HepG2 (cell line): ENCODE data around the gene DCAF8. TPM values are rescaled to one million over a fixed set of nuclear protein-coding genes. Genes with fewer than 3 reads are reported as not detected.

Experiments used
- ATAC-seq: fragments of 200-7000 bp; cut with Tn5 transposase; 3 replicates; pipeline ENCODE4 v1.9.1; 2020; ENCODE audit warnings: mild to moderate bottlenecking, moderate library complexity
- BruUV-seq: library from RNA; stranded (reverse); fragments of 400-500 nt; replicated peaks from 2 replicates; lab custom pipeline; 2021; lab: Mats Ljungman, UMichigan
- CTCF ChIA-PET: fragments of 300-600 bp; formaldehyde crosslinking; extraction: SDS; loops from one replicate; lab custom pipeline; 2021; ENCODE audit warnings: low total read pairs, inconsistent platforms, low intra/inter-chr PET ratio; lab: Yijun Ruan, JAX
- POLR2A ChIA-PET: fragments of 350-600 bp; sonication (Branson Sonifier 250); formaldehyde crosslinking; loops from one replicate; lab custom pipeline; 2020; ENCODE audit warnings: antibody characterized with exemption, inconsistent platforms; lab: Yijun Ruan, JAX
- DNase-seq: peaks from one replicate; pipeline ENCODE4 v3.0.0-alpha.2; 2015; ENCODE audit warnings: low spot score
- FAIRE-seq: peaks from 3 replicates; lab custom pipeline; 2011; peaks lifted over from hg19 to GRCh38; lab: Jason Lieb, UNC
- H2AFZ ChIP-seq: one replicate; pipeline ENCODE4 v1.6.1; 2011; ENCODE audit warnings: low read length, inconsistent platforms
- H3K27ac ChIP-seq: fragments of 300-600 bp; 3 replicates; pipeline ENCODE4 v1.8.0; 2011; ENCODE audit warnings: mixed run types, mild to moderate bottlenecking, mixed read lengths, low read length, inconsistent platforms; ENCODE audit not compliant: insufficient read depth; ENCODE audit errors: extremely low read length
- H3K27me3 ChIP-seq, 2 experiments: fragments of 200-600 bp in 1 of 2; 2 replicates in 1 of 2; 3 replicates in 1 of 2; pipeline versions ENCODE4 v1.6.0 to v1.8.0; 2011; ENCODE audit warnings: low read length in 2 of 2, mild to moderate bottlenecking in 2 of 2, moderate library complexity in 2 of 2, inconsistent platforms in 1 of 2; ENCODE audit not compliant: insufficient read depth in 2 of 2, control insufficient read depth in 1 of 2
- H3K36me3 ChIP-seq, 2 experiments: fragments of 200-600 bp in 1 of 2; replicated peaks in 1 of 2; 2 replicates in 1 of 2; 3 replicates in 1 of 2; pipeline versions ENCODE4 v1.5.1 to v1.8.0; 2011; ENCODE audit warnings: low read length in 2 of 2, inconsistent platforms in 1 of 2; ENCODE audit not compliant: insufficient read depth in 2 of 2, control insufficient read depth in 1 of 2
- H3K4me1 ChIP-seq: 2 replicates; pipeline ENCODE4 v1.5.1; 2012; ENCODE audit warnings: low read length, inconsistent platforms; ENCODE audit not compliant: insufficient read depth
- H3K4me2 ChIP-seq: 2 replicates; pipeline ENCODE4 v1.6.0; 2011; ENCODE audit warnings: low read depth, low read length, inconsistent platforms
- H3K4me3 ChIP-seq, 3 experiments: fragments of 200-600 bp in 1 of 3; sonication (generic), shearing (Covaris generic) in 1 of 3; replicated peaks in 1 of 3; 2 replicates each; pipeline ENCODE4 v1.5.1; 2011 to 2016; ENCODE audit warnings: low read length in 3 of 3, inconsistent platforms in 2 of 3, low read depth in 2 of 3, mild to moderate bottlenecking in 2 of 3, control low read depth in 1 of 3, mixed read lengths in 1 of 3; ENCODE audit not compliant: insufficient read depth in 1 of 3
- H3K79me2 ChIP-seq: one replicate; pipeline ENCODE4 v1.6.1; 2011; ENCODE audit warnings: low read length, inconsistent platforms; ENCODE audit not compliant: insufficient read depth
- H3K9ac ChIP-seq: 2 replicates; pipeline ENCODE4 v1.6.0; 2011; ENCODE audit warnings: mild to moderate bottlenecking, low read depth, low read length, inconsistent platforms; ENCODE audit not compliant: insufficient read depth
- H3K9me3 ChIP-seq: 2 replicates; pipeline ENCODE4 v1.5.1; 2012; ENCODE audit warnings: mild to moderate bottlenecking, low read length
- H4K20me1 ChIP-seq: 2 replicates; pipeline ENCODE4 v1.6.0; 2011; ENCODE audit warnings: inconsistent platforms, mild to moderate bottlenecking, low read length, moderate library complexity; ENCODE audit not compliant: insufficient read depth
- EP300 ChIP-seq, 3 experiments: sonication (generic) in 1 of 3; formaldehyde crosslinking in 1 of 3; IDR thresholded peaks; 2 replicates each; pipeline versions ENCODE4 v1.5.1 to v1.6.1; 2011 to 2020; ENCODE audit warnings: low read depth in 2 of 3, low read length in 2 of 3, borderline replicate concordance in 1 of 3, improper control_type of control experiment in 1 of 3, mild to moderate bottlenecking in 1 of 3, missing genetic modification reagents in 1 of 3, moderate library complexity in 1 of 3
- FOXK1 ChIP-seq: sonication (generic); formaldehyde crosslinking; IDR thresholded peaks from 2 replicates; pipeline ENCODE4 v1.4.0; 2020; ENCODE audit warnings: low read depth, missing genetic modification reagents, borderline replicate concordance
- HDAC6 ChIP-seq: fragments of 200-600 bp; sonication (generic); IDR thresholded peaks from 2 replicates; pipeline ENCODE4 v1.7.0; 2017; ENCODE audit warnings: mild to moderate bottlenecking, antibody characterized with exemption, low read length, low read depth
- HNF4A ChIP-seq: sonication (generic); formaldehyde crosslinking; IDR thresholded peaks from 2 replicates; pipeline ENCODE4 v1.4.0; 2020; ENCODE audit warnings: missing genetic modification reagents
- HNF4G ChIP-seq, 2 experiments: sonication (generic) in 1 of 2; formaldehyde crosslinking in 1 of 2; IDR thresholded peaks; 2 replicates each; pipeline versions ENCODE4 v1.4.0 to v1.6.1; 2011 to 2020; ENCODE audit warnings: borderline replicate concordance in 2 of 2, low read depth in 2 of 2, mild to moderate bottlenecking in 2 of 2, low read length in 1 of 2, missing genetic modification reagents in 1 of 2, moderate library complexity in 1 of 2
- HNRNPLL ChIP-seq: fragments of 200-400 bp; formaldehyde crosslinking; IDR thresholded peaks from 2 replicates; pipeline ENCODE4 v1.6.1; 2017; ENCODE audit warnings: mild to moderate bottlenecking, low read depth, low read length; ENCODE audit not compliant: poor library complexity, severe bottlenecking
- RBFOX2 ChIP-seq: fragments of 200-400 bp; formaldehyde crosslinking; IDR thresholded peaks from 2 replicates; pipeline ENCODE4 v1.6.1; 2017; ENCODE audit warnings: low read depth, mild to moderate bottlenecking, low read length
- ZFAT ChIP-seq: sonication (generic); formaldehyde crosslinking; conservative IDR thresholded peaks from 2 replicates; pipeline ENCODE4 v1.8.1; 2023; ENCODE audit warnings: missing genetic modification reagents, inconsistent platforms
- ZFY ChIP-seq: sonication (generic); formaldehyde crosslinking; IDR thresholded peaks from 2 replicates; pipeline ENCODE4 v1.4.0; 2020; ENCODE audit warnings: missing genetic modification reagents
- ZNF253 ChIP-seq: sonication (generic); formaldehyde crosslinking; IDR thresholded peaks from 2 replicates; pipeline ENCODE4 v1.8.0; 2022; ENCODE audit warnings: mild to moderate bottlenecking, missing genetic modification reagents, borderline replicate concordance
- ZNF768 ChIP-seq: sonication (generic); formaldehyde crosslinking; IDR thresholded peaks from 2 replicates; pipeline ENCODE4 v1.4.0; 2020; ENCODE audit warnings: missing genetic modification reagents
- ZSCAN25 ChIP-seq: sonication (generic); formaldehyde crosslinking; IDR thresholded peaks from 2 replicates; pipeline ENCODE4 v1.8.0; 2022; ENCODE audit warnings: mild to moderate bottlenecking, missing genetic modification reagents
- in situ Hi-C: cut with HindIII; loops from 2 replicates; pipeline ENCODE4 v1.10.0; 2017; ENCODE audit warnings: low pct_unique_long_range_greater_than_20kb; ENCODE audit not compliant: extremely low pct_ligation_motif_present
- intact Hi-C: fragments of 100-400 bp; cut with micrococcal nuclease; formaldehyde crosslinking; loops from one replicate; pipeline ENCODE4 v1.10.0; 2022; ENCODE audit not compliant: unreplicated experiment
- polyA plus RNA-seq, 8 experiments: library from polyadenylated mRNA; depleted of rRNA in 3 of 8; stranded (reverse) in 7 of 8; unstranded in 1 of 8; fragments of >200 nt; fragmentation: Illumina TruSeq in 4 of 8; extraction: Trizol in 4 of 8; gene quantifications; 2 replicates each; pipeline versions ENCODE4 v1.2.1 to v1.2.3, GENCODE V29; 2011 to 2016; ENCODE audit warnings: low read depth in 4 of 8, missing spikeins in 1 of 8, mixed read lengths in 1 of 8; ENCODE audit not compliant: insufficient read depth in 1 of 8
- total RNA-seq, 5 experiments: library from RNA; depleted of rRNA; stranded (reverse); fragments of >200 nt; fragmentation: Illumina TruSeq; extraction: Trizol; gene quantifications; 2 replicates each; pipeline ENCODE4 v1.2.3, GENCODE V29; 2016; ENCODE audit warnings: low read depth in 1 of 5
- TF ChIP-seq, protein P1 (sequence below): sonication (generic); formaldehyde crosslinking; IDR thresholded peaks from 2 replicates; pipeline ENCODE4 v1.8.0; 2022; ENCODE audit warnings: missing genetic modification reagents, mild to moderate bottlenecking, moderate library complexity, borderline replicate concordance
- TF ChIP-seq, protein P2 (sequence below): sonication (generic); formaldehyde crosslinking; IDR thresholded peaks from 2 replicates; pipeline ENCODE4 v1.8.1; 2023; ENCODE audit warnings: mild to moderate bottlenecking, moderate library complexity, missing genetic modification reagents

DCAF8 gene
- total and polyA plus RNA-seq, 2 of the 13 experiments (the other 11 are each of a cell fraction or from before 2014, with no cell fraction given), result 73.4 to 79.8 TPM

DNA sequence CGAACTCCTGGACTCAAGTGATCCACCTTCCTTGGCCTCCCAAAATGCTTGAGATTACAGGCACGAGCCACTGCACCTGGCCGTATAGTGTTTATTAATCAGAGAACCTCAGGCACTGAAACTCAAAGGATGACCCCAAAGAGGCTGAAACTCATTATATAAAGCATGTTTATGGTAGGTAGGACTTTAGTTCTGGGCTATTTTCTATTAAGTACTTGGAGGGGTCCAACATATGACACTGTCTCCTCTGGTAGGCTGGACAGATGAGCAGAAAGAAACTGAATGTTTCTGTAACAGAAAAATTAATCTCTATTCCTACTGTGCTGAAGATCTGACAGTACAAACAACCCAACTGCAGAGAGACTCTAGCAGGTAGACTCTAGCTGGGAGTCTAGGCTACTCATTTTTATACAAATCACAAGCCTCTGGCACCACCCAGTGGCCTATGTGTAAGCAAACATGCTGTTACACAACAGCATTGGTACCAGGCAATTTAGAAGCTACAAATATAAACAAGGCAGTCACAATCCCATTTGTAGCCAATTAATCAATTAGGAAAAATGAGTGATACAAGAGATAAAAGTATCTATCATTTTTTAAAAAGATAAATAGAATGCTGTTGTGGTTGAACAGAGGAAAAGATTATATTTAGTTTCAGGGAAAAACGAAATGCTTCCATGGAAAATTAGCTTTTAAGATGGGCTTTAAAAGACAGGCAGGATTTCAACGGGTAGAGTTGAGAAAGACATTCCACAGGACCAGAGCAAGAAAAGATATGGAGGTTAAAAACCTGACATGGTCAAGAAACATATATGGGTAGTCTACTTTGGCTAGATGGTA is 10.4 kb downstream of the DCAF8 start (continued):
- no peak for TF ChIP-seq ZNF253
- TF ChIP-seq, protein P1, sequence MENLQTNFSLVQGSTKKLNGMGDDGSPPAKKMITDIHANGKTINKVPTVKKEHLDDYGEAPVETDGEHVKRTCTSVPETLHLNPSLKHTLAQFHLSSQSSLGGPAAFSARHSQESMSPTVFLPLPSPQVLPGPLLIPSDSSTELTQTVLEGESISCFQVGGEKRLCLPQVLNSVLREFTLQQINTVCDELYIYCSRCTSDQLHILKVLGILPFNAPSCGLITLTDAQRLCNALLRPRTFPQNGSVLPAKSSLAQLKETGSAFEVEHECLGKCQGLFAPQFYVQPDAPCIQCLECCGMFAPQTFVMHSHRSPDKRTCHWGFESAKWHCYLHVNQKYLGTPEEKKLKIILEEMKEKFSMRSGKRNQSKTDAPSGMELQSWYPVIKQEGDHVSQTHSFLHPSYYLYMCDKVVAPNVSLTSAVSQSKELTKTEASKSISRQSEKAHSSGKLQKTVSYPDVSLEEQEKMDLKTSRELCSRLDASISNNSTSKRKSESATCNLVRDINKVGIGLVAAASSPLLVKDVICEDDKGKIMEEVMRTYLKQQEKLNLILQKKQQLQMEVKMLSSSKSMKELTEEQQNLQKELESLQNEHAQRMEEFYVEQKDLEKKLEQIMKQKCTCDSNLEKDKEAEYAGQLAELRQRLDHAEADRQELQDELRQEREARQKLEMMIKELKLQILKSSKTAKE (CRISPR knock-in tag), result no peak

DNA sequence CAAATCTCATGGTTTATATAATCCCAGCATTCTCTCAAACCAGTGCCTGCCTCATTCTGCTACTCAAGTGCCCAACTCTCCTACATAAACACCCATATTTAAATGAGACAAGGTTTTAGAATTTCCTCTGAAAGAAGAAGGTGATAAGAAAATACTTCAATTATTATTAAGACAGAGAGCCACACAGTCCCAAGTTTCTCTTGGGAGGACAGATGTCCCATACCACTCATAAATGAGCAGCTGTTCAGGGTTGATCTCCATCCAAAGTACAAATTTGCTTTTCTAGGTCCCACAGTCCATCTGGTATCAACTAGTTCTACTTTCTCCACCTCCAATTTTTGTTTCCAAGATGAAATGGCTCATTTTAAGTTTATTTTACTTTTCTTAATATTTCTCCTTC is 11.3 kb downstream of the DCAF8 start:
- no peak for FAIRE-seq
- peaks cover 17% of the 10 kb centered on the region for H3K4me1 ChIP-seq
- H4K20me1 ChIP-seq, result peaks cover 14% of the 10 kb centered on the region; the same call in 1 of the 2 replicates
- no peak for DNase-seq
- peaks cover 26% of the 10 kb centered on the region for H3K79me2 ChIP-seq
- ATAC-seq, result peak; percentile 63
- H3K4me3 ChIP-seq, result no peak overlapping the region
- CTCF ChIA-PET, result interaction anchor here (1.5 to 1.8 kb wide), 2 partner anchors 58 to 150 kb away, joined by 12 to 13 read pairs; no protein-coding TSS in a partner anchor
- H3K9ac ChIP-seq, result no peak overlapping the region
- no TSS peak for BruUV-seq
- no peaks in the 10 kb centered on the region for H3K27me3 ChIP-seq
- intact Hi-C loops (loop anchor here (5.0 kb wide), 1 partner anchor 34 kb away; no protein-coding TSS in a partner anchor), in situ Hi-C loops (loop anchor here (5.0 kb wide), 1 partner anchor 59 kb away; the partner anchor contains the start of gene CASQ1)
- peak overlapping the region; percentile 14 for H3K27ac ChIP-seq
- no peaks in the 10 kb centered on the region; a peak in 2 of 5 replicates for H3K36me3 ChIP-seq
- H2AFZ ChIP-seq, result no peak overlapping the region
- POLR2A ChIA-PET, result interaction anchor here (1.6 to 3.4 kb wide), 2 partner anchors 11 to 152 kb away, joined by 6 to 42 read pairs; partner anchors contain the start of genes DCAF8 and IGSF8
- no peaks in the 10 kb centered on the region for H3K9me3 ChIP-seq
- H3K4me2 ChIP-seq, result 0 out of 2 replicates have a peak overlapping the region, but pooled peaks have one; percentile 9
- peak; percentile 69; the same call in 1 of the 2 replicates for TF ChIP-seq HNF4A (CRISPR knock-in tag)
- TF ChIP-seq EP300 (IDR thresholded peaks at IDR 0.05; ENCODE audit: low read depth in 2 of 2, low read length in 2 of 2), result no peak
- no peak for TF ChIP-seq EP300 (CRISPR knock-in tag; IDR thresholded peaks at IDR 0.05; ENCODE audit: borderline replicate concordance)
- TF ChIP-seq RBFOX2, result 0 out of 2 replicates have a peak, but pooled peaks have one; percentile 27
- TF ChIP-seq ZFY (CRISPR knock-in tag), result no peak
- TF ChIP-seq ZFAT (CRISPR knock-in tag), result no peak
- no peak for TF ChIP-seq ZSCAN25 (CRISPR knock-in tag)
- TF ChIP-seq ZNF768 (CRISPR knock-in tag), result no peak
- TF ChIP-seq HDAC6, result no peak
- no peak for TF ChIP-seq HNRNPLL
- TF ChIP-seq, protein P2, sequence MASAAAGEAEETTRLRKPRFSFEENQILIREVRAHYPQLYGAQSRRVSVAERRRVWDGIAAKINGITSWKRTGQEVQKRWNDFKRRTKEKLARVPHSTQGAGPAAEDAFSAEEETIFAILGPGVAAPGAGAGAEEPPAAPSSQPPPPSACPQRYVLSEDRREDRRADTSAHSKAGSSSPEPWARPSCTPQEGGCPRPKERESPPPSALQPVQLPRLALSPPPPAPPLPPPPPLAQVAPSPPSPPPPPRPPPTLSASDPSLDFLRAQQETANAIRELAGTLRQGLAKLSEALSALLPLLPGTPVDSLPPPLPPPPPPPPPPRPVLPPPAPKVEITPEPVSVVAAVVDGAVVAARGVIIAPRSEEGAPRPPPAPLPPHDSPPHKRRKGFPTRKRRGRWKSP (CRISPR knock-in tag), result no peak
- TF ChIP-seq HNF4G (IDR thresholded peaks at IDR 0.05; ENCODE audit: borderline replicate concordance, low read depth, low read length), result 0 out of 2 replicates have a peak, but pooled peaks have one; percentile 18
- no peak for TF ChIP-seq HNF4G (CRISPR knock-in tag; IDR thresholded peaks at IDR 0.05; ENCODE audit: borderline replicate concordance, low read depth)
- no peak for TF ChIP-seq FOXK1 (CRISPR knock-in tag)
